Stimulated activated CD8-positive, alpha-beta memory T cell treated with anti-CD3 and anti-CD28 coated beads, Interleukin-15, amount 100 ng/mL, for 48 hours (primary cell): ENCODE data around the gene PERM1.
"Not testable (repeated sequence)": the region's sequence is repeated elsewhere in the genome, so short reads cannot be mapped to it uniquely, and the experiment has no call there.

ENCODE experiments used
- DNase-seq, 2 donors: peaks; one replicate each; pipeline ENCODE4 v3.0.0-alpha.2; 2020; ENCODE audit warnings: low read depth in 2 of 2

PERM1 gene, protein sequence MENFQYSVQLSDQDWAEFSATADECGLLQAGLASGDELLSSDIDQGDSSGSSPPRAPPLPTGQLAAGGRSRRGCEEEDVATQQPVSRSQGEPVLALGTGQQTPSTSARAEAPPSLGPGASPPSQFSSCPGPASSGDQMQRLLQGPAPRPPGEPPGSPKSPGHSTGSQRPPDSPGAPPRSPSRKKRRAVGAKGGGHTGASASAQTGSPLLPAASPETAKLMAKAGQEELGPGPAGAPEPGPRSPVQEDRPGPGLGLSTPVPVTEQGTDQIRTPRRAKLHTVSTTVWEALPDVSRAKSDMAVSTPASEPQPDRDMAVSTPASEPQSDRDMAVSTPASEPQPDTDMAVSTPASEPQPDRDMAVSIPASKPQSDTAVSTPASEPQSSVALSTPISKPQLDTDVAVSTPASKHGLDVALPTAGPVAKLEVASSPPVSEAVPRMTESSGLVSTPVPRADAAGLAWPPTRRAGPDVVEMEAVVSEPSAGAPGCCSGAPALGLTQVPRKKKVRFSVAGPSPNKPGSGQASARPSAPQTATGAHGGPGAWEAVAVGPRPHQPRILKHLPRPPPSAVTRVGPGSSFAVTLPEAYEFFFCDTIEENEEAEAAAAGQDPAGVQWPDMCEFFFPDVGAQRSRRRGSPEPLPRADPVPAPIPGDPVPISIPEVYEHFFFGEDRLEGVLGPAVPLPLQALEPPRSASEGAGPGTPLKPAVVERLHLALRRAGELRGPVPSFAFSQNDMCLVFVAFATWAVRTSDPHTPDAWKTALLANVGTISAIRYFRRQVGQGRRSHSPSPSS

DNA sequence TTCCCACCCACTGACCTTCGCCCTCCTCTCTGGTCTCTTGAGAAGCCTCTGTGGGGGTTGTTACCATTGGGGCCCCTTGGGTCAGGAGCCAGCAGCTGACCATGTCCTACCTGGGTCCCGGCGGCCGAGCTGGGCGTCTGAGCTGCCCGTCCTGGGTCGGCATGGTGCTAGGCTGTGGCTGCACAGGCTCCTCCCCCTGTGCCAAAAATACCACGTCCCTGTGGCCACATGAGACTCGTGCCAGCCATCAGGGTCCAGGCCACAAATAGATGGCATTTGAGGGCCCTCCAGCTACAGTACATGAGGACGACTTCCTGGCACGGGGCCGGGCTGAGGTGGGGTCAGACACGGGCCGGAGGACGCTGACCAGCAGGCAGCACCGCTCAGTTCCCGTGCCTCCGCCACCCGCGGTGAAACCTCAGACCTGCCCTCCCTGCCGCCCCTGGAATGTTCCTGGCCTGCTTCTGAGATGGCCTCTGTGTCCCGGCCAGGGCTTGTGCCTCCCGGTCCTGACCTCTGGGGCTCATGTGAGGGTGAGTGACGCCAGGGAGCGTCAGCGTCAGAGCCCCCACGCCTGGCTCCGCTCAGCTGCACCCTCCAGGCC, at the start of gene PERM1:
PERM1 (minus strand) TSS at position 139 of the 604 bp plus-strand sequence. CDS start 1,064 bp downstream, outside the sequence.
- DNase-seq, result no peak

DNA sequence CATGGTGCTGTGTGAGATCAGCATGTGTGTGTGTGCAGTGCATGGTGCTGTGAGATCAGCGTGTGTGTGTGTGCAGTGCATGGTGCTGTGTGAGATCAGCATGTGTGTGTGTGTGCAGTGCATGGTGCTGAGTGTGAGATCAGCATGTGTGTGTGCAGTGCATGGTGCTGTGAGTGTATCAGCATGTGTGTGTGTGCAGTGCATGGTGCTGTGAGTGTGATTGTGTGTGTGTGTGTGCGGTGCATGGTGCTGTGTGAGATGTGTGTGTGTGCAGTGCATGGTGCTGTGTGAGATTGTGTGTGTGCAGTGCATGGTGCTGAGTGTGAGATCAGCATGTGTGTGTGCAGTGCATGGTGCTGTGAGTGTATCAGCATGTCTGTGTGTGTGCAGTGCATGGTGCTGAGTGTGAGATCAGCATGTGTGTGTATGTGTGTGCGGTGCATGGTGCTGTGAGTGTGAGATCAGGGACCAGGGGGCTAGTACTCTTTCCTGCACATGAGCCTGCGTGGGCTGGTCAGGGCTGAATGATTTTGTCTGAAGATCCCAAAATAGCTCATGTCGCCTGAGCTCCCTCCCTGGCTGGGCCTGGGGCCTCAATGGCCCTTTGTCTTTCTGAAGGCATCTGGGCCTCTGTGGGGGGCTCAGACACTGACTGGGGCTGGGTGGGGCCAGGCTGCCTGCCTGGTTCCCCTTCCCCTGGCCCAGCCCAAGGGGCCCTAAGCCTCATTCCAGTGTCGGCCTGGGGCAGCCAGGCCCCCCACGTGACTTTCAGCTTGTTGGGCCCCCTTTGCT, 49.2 kb upstream of the PERM1 start:
- not testable (repeated sequence) for DNase-seq

DNA sequence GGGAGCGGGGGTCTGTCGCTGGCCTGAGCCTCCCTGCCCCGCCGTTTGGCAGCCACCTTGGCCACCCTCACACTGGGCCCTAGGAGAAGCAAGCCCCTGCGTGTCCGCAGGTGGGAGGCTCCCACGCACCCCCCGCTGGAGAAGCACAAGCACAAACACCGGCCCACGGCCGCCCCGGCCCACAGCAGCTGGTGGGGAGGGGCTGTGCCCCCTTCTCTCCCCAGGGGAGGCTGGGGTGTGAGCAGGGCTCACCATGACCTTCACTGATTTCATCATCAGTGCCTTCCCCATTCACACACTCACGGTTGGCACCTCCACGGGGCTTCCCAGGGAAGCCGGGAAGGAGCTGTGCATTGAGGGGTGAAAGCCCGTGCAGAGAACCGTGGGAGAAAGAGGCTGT, 45.9 kb upstream of the PERM1 start:
- no peak for DNase-seq

DNA sequence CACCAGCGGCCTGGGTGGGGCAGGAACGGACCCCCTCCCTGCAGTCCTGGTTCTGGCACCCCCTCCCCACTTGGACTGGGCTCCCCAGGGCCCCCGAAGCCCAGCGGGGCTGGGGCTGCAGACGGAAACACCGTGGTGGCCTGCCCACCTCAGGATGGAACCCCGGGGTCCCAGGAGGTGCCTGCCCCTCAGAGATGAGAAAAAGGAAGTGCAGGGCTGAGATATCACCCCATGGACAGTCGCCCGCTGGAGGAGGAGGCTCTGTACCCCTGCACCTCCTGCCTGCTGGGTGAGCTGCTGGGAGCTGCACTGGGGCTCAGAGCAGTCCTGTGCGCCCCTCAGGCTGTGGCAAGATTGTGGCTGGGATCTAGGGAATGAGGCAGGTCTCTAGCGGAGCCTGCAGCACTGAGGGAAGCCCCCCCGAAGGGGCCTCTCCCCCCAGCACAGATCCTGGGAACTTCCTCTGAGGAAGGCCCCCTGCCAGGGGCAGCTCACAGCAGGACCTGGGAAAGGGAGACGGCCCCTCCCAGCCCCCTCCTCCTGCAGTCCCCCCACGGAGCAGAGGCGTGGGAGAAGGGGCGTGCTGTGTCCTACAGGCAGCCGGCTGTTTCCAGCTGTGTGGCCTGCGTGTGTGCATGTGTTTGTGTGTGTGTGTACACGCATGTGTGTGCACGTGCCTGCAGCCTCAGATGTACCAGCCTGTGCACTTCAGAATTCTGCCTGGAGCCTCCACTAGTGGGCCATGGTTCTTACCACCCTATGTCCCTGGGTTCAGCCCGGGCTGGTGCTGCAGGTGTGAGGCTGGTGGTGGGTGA, 44.9 kb upstream of the PERM1 start:
- DNase-seq, result no peak

DNA sequence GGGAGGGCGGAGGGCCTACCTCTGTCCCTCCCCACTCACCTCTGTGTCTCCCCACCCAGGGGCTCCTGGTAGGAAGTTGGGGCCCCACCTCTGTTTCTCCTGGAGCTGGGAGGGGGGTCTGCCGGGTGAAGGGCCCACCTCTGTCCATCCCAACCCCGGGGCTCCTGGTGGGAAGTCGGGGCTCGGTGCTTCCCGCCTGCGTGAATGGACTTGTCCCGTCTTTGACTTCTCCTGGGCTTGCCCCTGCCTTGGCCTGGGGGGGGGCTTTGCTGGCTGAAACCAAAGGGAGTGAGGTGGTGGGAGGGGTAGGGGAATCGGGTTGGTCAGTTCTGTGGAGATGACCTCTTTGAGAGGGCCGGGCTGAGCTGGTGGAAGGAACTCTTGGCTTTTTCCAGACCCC, 43.8 kb upstream of the PERM1 start:
- DNase-seq, result no peak

DNA sequence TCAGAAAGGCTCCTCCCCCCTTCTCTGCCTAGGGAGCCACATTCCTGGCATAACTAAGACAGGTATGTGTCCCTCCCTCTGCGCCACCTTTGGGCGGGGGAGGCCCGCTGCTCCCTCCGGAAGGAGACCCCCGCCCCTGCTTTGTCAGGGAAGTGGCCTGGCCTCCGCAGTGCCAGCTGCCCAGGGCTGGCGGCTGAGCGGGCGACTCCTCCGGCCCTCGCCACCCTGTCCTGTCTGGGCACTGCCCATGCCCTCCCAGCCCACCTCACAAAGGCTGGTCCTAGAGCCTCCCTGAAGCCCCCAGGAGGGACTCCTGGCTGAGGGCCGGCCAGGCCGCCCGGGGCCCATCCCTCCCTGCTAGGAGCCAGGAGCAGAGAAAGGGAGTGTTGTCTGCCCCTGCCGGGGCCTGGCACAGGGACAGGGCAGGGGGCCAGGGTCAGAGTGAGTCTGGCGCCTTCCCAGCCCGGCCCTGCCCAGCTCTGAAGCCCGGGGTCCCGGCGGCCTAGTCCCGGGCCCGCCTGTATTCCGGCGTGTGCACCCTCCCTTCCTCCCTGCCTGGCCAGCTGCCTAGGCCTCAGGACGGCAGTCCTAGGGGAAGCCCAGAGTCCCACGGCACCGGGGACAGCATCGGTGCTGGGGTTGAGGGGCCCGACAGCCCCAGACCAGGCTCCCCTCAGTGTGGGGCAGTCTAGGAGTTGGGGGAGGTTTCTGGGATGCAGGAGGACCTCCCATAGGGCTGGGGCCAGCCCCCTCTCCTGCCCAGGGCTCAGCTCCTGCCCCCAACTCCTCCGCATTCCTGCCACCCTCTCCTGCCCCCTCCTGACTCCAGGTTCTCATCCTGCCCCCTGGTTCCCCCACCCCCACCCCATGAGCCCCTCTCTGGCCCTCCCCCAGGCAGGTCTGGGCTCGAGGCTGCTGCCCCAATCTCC, 43.1 kb upstream of the PERM1 start:
- DNase-seq, result no peak

DNA sequence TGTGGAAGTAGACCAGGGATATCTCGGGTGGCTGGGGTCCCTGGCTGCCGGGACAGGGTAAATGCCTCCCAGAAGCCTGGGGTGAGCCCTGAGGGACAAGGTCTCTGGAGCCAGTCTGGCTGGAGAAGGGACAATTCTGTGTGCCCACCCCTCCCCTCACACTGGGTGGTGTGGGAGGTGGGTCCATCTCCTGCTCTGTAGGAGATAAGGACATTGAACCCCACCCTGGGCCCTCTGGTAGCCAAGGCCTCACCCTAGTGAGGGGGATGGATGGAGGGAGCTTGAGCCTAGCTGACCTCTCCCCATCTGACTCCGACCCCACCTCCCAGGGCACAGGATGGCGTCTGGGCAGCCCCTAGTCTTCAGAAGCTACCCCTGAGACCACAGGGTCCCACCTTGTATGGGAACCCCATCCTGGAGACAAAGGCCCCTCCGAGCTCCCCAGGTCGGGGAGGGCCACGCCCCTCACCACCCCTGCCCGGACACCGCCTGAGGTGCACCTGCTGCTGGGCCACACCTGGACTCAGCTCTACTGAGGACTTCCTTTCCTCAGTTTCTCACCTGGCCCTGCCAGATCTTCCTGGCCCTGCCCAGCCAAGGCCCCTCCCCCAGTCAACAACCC, 42.4 kb upstream of the PERM1 start:
- DNase-seq, result no peak

DNA sequence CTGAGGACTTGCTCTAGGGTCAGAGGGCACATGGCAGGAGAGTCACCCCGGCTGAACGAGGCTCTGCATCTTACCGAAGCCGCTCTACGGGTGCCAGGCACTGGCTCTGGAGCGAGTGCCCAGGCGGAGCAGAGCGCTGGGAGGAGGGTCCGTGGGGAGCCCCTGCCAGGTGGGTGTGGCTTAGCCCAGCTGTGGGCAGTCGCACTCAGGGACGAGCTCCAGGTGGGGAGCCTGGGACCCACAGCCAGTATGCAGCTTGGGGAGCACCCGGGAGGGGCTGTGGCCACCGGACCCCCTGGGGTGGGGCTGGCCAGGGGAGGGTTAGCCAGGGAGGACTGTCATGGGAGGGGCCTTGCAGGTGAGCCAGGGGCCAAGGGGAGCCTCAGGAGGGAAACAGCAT, 41.8 kb upstream of the PERM1 start:
- no peak for DNase-seq

DNA sequence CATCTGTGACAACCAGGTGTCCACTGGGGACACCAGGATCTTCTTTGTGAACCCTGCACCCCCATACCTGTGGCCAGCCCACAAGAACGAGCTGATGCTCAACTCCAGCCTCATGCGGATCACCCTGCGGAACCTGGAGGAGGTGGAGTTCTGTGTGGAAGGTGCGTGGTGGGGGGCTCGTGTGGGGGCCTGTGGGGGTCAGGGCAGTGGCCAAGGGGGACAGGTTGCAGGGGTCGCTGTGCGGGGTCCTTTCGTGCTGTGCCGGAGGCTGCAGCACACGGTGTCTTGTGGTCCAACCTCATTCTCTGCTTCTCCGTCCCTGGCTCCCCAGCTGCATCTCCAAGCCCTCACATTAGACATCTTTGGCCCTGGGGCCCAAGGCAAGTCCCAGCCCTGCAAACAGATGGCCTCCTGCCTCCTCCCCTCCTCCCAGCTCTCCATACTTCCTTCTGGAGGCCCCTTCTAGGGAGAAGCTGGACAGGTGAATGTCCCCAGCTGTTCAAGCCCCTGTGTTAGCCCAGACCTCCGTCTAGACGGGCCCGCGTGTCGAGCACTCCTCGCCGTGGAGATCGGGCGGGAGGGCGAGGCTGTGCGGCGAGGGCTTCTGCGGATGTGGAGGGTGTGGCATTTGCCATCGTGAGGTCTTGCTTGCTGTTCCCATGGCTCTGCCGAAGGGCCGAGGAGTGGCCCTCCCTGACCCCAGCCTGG, 40.6 kb upstream of the PERM1 start:
- DNase-seq, result no peak

DNA sequence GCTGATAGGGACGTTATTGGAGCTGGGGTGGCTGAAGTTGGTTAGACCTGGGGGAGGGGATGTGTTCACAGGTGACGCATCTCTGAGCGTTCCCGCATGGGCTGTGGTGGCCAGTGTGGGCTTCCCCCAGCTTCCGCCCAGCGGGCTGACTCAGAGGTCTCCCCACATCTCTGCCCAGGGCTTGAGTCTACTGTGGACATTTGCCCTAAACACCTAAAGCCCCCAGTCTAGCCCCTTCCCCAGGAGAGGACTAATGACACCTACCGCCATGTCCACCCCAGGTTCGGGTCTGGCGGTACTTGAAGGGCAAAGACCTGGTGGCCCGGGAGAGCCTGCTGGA, 40.0 kb upstream of the PERM1 start:
- no peak for DNase-seq

DNA sequence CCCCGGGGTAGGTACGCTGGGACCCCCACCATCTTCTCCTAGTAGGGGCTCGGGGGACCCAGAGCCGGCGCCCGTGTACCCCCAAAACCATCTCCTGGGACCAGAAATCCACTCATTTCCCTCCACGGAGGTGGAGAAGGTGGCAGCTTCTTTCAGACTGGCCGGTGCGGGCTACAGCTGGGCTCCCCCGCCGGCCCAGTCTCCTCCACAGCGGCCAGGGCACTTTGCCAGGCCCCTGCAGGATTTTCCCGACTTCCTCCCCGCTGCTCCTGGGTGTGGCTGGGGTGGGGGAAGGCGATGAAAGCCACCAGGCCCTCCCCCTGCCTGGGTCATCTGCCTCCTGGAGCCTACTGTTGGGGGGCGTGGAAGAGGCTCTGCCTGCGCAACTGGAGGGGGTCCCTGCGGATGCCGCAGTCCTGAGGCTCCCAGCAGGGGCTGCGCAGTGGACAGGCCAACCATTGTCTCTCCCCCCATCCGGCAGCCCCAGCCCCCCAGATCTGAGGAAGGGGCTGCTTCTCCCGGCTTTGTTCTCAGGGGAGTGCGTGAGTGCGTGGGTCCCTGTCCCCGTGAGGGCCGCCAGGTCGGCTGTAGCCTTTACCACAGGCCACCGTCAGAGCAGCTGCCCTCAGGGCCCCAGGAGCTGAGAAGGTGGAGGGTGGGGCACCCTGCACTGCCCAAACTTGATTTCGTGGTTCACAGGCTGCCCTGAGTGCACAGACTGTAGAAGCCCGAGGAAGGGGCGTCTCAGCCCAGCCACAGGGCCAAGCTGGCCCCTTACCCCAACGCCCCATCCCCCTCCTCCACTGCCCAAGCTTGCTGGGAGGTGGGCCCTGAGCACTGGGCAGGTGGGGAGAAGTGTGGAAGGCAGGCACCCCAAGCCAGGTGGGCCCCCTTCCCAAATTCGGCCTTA, 39.4 kb upstream of the PERM1 start:
- no peak for DNase-seq

DNA sequence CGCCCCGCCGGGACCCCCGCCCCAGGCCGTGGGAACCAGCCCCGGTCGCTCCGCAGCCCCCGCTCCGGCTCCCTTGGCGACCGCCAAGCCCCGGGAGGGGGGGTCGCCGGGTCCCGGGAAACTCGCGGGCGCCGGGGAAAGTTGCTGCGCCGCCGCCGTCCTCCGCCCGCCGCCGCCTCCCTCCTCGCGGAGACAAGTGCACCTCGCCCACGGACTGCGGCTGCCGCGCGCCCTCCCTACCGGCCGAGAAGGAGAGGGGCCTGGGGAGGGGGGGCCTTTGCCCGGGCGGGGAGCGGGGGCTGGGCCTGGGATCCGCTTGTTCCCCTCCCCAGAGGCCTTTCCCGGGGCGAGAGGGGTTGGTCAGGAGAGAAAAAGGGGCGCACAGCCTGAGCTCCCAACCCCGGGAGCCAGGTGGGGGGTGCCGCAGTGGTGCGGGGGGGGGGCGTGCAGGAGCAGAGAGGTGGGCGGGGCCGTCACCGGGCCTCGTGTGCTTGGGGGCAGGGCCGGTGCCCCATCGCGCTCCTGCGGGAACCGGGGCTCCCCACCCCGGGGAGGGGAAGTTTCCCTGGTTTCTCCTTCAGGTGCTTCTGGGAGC, 38.6 kb upstream of the PERM1 start:
- DNase-seq, result no peak

DNA sequence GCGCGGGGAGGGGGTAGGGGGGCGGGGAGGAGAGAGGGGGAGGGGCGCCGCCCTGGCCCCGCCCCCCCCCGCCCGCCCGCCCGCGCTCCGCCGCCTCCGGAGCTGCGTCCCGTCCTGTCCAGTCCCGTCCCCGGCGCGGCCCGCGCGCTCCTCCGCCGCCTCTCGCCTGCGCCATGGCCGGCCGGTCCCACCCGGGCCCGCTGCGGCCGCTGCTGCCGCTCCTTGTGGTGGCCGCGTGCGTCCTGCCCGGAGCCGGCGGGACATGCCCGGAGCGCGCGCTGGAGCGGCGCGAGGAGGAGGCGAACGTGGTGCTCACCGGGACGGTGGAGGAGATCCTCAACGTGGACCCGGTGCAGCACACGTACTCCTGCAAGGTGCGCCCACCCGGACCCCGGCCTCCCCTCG, 38.1 kb upstream of the PERM1 start, which contains the start of gene AGRN:
AGRN (plus strand) TSS at position 121 of the 405 bp plus-strand sequence; CDS start at position 174, 53 bp downstream.
- DNase-seq, result no peak

DNA sequence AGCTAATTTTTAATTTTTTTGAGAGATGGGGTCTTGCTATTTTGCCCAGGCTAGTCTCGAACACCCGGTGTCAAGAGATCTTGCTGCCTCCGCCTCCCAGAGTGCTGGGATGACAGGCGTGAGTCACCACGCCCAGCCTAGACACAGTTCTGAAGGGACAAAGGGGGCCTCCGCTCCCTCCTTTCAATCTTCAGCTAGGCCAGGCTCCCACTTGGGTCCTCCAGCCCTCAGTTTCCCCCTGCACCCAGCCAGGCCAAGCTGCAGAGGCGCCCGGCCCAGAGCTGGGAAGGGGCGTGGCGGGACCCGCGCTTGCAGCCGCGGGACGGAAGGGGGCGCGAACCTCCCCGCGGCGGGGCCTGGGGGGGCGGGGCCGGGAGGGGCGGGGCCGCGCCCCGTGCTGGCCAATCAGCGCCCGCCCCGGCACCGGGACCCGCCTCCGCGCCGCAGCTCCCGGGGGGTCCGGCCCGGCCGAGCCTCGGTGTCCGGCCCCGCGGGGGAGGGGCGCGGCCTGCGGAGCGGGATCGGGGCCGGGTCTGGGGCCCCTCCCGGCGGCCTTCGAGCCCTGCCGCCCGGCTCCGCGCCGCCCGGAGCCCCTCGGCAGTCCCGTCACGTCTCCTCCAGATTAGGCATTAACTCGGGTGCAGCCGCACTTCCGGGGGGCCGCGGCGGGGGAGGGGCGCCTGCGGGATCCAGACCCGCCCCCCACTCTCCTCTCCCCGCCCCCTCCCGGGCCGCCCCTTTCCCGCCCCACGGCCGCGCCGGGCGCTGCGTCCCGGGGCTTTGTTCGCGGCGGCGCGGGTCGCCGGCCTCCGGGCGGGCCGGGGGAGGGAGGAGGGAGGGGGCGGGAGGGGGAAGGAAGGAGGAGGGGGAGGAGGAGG, 37.5 kb upstream of the PERM1 start:
- peak; percentile 67 to 72 for DNase-seq

DNA sequence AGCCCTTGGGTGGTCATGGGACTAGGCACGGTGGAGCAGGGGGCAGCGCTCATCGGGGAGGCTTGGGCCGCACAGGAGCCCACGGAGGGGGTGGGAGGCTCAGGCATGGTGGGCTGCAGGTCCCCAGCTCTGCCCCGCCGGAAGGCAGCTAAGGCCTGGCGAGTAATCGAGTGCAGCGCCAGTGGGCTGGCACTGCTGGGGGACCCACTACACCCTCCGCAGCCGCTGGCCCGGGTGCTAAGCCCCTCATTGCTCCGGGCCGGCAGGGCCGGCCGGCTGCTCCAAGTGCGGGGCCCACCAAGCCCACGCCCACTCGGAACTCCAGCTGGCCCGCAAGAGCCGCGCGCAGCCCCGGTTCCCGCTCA, 36.4 kb upstream of the PERM1 start:
- not testable (repeated sequence) for DNase-seq
